ENCODE results near the gene IL17B.

The IL17B gene

GRCh38 chr5:149425729-149426128, 46.6 kb upstream of the IL17B start:
- peaks cover 11% of the 10 kb centered on the region for H3K79me1 ChIP-seq (replicated peaks; ENCODE audit: low read length, poor library complexity, severe bottlenecking)
- no peak overlapping the region for H2BK120ac ChIP-seq (ENCODE audit: low read depth, low read length)
- H3K23ac ChIP-seq (ENCODE audit: low read length in 2 of 2), result no peak overlapping the region
- peak overlapping the region in 1 of 2 experiments; percentile 31 for H3K14ac ChIP-seq (ENCODE audit: low read length in 2 of 2)
- no peak overlapping the region for H3K9ac ChIP-seq (ENCODE audit: low read length)
- peak overlapping the region; percentile 72 for H4K8ac ChIP-seq (ENCODE audit: low read length)
- no peak overlapping the region for H3K4me2 ChIP-seq (ENCODE audit: low read length, poor library complexity, severe bottlenecking)
- no peak overlapping the region for H2BK5ac ChIP-seq (ENCODE audit: low read depth, low read length, poor library complexity, severe bottlenecking)
- H3K4ac ChIP-seq (ENCODE audit: low read depth in 1 of 2, low read length in 2 of 2), result peak overlapping the region; percentile 20 to 95
- peak overlapping the region; percentile 36 for H4K91ac ChIP-seq (ENCODE audit: low read length)
- no peaks in the 10 kb centered on the region for H3K9me3 ChIP-seq (ENCODE audit: control insufficient read depth, low read length)
- no peak for DNase-seq
- peaks cover 41% of the 10 kb centered on the region for H3K4me1 ChIP-seq (ENCODE audit: control insufficient read depth, insufficient read depth, low read depth, low read length)
- peak overlapping the region; percentile 66 to 72 for H2BK12ac ChIP-seq (ENCODE audit: low read length in 2 of 2)
- no peak overlapping the region for H3K4me3 ChIP-seq (ENCODE audit: insufficient read depth in 1 of 2, low read depth in 1 of 2, low read length in 2 of 2)
- H3K27ac ChIP-seq (ENCODE audit: low read length, poor library complexity, severe bottlenecking), result no peak overlapping the region
- no peak overlapping the region for H2BK15ac ChIP-seq (ENCODE audit: low read depth, poor library complexity, severe bottlenecking)
- WGBS, result 50% methylated on average over 4 of the region's 4 CpGs
- no peak overlapping the region for H2AFZ ChIP-seq (ENCODE audit: low read depth, low read length)
- H3K27me3 ChIP-seq (ENCODE audit: control insufficient read depth in 1 of 2, insufficient read depth in 1 of 2, low read length in 2 of 2), result no peaks in the 10 kb centered on the region
- peak overlapping the region; percentile 6 for H2AK5ac ChIP-seq (ENCODE audit: low read length, severe bottlenecking)
- H3K18ac ChIP-seq (ENCODE audit: low read depth in 1 of 2, low read length in 2 of 2), result peak overlapping the region; percentile 85 to 88
- H3K36me3 ChIP-seq (ENCODE audit: control insufficient read depth in 1 of 2, insufficient read depth in 2 of 2, low read depth in 1 of 2, low read length in 2 of 2), result peaks cover 38 to 53% of the 10 kb centered on the region in 2 experiments

- Histone ChIP-seq H2AFZ (ENCODE audit: low read depth, low read length) (no peak overlapping the region), H3K9me3 (ENCODE audit: control insufficient read depth, low read length) (no peaks in the 10 kb centered on the region), H3K27ac (ENCODE audit: low read length, poor library complexity, severe bottlenecking) (peak overlapping the region; percentile 90), H3K36me3 (ENCODE audit: control insufficient read depth in 1 of 2, insufficient read depth in 2 of 2, low read depth in 1 of 2, low read length in 2 of 2) (peaks cover 36 to 56% of the 10 kb centered on the region in 2 experiments), H3K79me1 (replicated peaks; ENCODE audit: low read length, poor library complexity, severe bottlenecking) (peaks cover 17% of the 10 kb centered on the region), H3K4me2 (ENCODE audit: low read length, poor library complexity, severe bottlenecking) (no peak overlapping the region), H4K91ac (ENCODE audit: low read length) (peak overlapping the region; percentile 98), H3K23ac (ENCODE audit: low read length in 2 of 2) (peak overlapping the region in 1 of 2 experiments; percentile 92), H3K18ac (ENCODE audit: low read depth in 1 of 2, low read length in 2 of 2) (peak overlapping the region; percentile 97 to 98), H2BK120ac (ENCODE audit: low read depth, low read length) (peak overlapping the region; percentile 94), H3K14ac (ENCODE audit: low read length in 2 of 2) (peak overlapping the region in 1 of 2 experiments; percentile 86), H3K4ac (ENCODE audit: low read depth in 1 of 2, low read length in 2 of 2) (peak overlapping the region; percentile 88 to 93), H2BK5ac (ENCODE audit: low read depth, low read length, poor library complexity, severe bottlenecking) (no peak overlapping the region), H2BK12ac (ENCODE audit: low read length in 2 of 2) (peak overlapping the region; percentile 9 to 93), H2AK5ac (ENCODE audit: low read length, severe bottlenecking) (peak overlapping the region; percentile 54), H3K4me1 (ENCODE audit: control insufficient read depth, insufficient read depth, low read depth, low read length) (peaks cover 48% of the 10 kb centered on the region), H3K27me3 (ENCODE audit: control insufficient read depth in 1 of 2, insufficient read depth in 1 of 2, low read length in 2 of 2) (no peaks in the 10 kb centered on the region), H2BK15ac (ENCODE audit: low read depth, poor library complexity, severe bottlenecking) (peak overlapping the region; percentile 60), H3K9ac (ENCODE audit: low read length) (no peak overlapping the region), H3K4me3 (ENCODE audit: insufficient read depth in 1 of 2, low read depth in 1 of 2, low read length in 2 of 2) (no peak overlapping the region), H4K8ac (ENCODE audit: low read length) (peak overlapping the region; percentile 97)
- 58% methylated on average over 9 of the region's 10 CpGs for WGBS
- no peak for DNase-seq
Measured at GRCh38 chr5:149424371-149425315, 45.6 kb upstream of the IL17B start.

- peak overlapping the region; percentile 97 to 99 for H3K4ac ChIP-seq (ENCODE audit: low read depth in 1 of 2, low read length in 2 of 2)
- peak overlapping the region; percentile 71 for H2BK5ac ChIP-seq (ENCODE audit: low read depth, low read length, poor library complexity, severe bottlenecking)
- H3K9ac ChIP-seq (ENCODE audit: low read length), result peak overlapping the region; percentile 19
- no peaks in the 10 kb centered on the region for H3K9me3 ChIP-seq (ENCODE audit: control insufficient read depth, low read length)
- H3K18ac ChIP-seq (ENCODE audit: low read depth in 1 of 2, low read length in 2 of 2), result peak overlapping the region; percentile 96 to 98
- H3K14ac ChIP-seq (ENCODE audit: low read length in 2 of 2), result peak overlapping the region in 1 of 2 experiments; percentile 98
- H2BK120ac ChIP-seq (ENCODE audit: low read depth, low read length), result peak overlapping the region; percentile 99
- H3K27ac ChIP-seq (ENCODE audit: low read length, poor library complexity, severe bottlenecking), result peak overlapping the region; percentile 90
- H3K4me1 ChIP-seq (ENCODE audit: control insufficient read depth, insufficient read depth, low read depth, low read length), result peaks cover 49% of the 10 kb centered on the region
- no peak overlapping the region for H3K4me2 ChIP-seq (ENCODE audit: low read length, poor library complexity, severe bottlenecking)
- peak; percentile 88 for DNase-seq
- peaks cover 31 to 54% of the 10 kb centered on the region in 2 experiments for H3K36me3 ChIP-seq (ENCODE audit: control insufficient read depth in 1 of 2, insufficient read depth in 2 of 2, low read depth in 1 of 2, low read length in 2 of 2)
- no peak overlapping the region for H3K4me3 ChIP-seq (ENCODE audit: insufficient read depth in 1 of 2, low read depth in 1 of 2, low read length in 2 of 2)
- peaks cover 18% of the 10 kb centered on the region for H3K79me1 ChIP-seq (replicated peaks; ENCODE audit: low read length, poor library complexity, severe bottlenecking)
- peak overlapping the region; percentile 80 to 95 for H2BK12ac ChIP-seq (ENCODE audit: low read length in 2 of 2)
- peak overlapping the region; percentile 98 for H4K91ac ChIP-seq (ENCODE audit: low read length)
- H2AFZ ChIP-seq (ENCODE audit: low read depth, low read length), result no peak overlapping the region
- peak overlapping the region; percentile 97 for H2AK5ac ChIP-seq (ENCODE audit: low read length, severe bottlenecking)
- WGBS, result 2% methylated on average over 7 of the region's 7 CpGs
- no peak overlapping the region for H3K23ac ChIP-seq (ENCODE audit: low read length in 2 of 2)
- H3K27me3 ChIP-seq (ENCODE audit: control insufficient read depth in 1 of 2, insufficient read depth in 1 of 2, low read length in 2 of 2), result no peaks in the 10 kb centered on the region
- H4K8ac ChIP-seq (ENCODE audit: low read length), result peak overlapping the region; percentile 97
- peak overlapping the region; percentile 82 for H2BK15ac ChIP-seq (ENCODE audit: low read depth, poor library complexity, severe bottlenecking)
Measured at GRCh38 chr5:149423794-149424268, 44.7 kb upstream of the IL17B start.
